HG02870 (cell line): ENCODE data around the gene ADAMTS20.

Experiments
- ATAC-seq: cut with Tn5 transposase; IDR thresholded peaks from one replicate; pipeline ENCODE4 v1.9.1; 2021; ENCODE audit warnings: mild to moderate bottlenecking, moderate library complexity; ENCODE audit not compliant: unreplicated experiment

Gene ADAMTS20

GRCh38 chr12:43317156-43317555, 234.8 kb downstream of the ADAMTS20 start:
- no peak for ATAC-seq

- ATAC-seq, result no peak
Measured at GRCh38 chr12:43316520-43316919, 235.5 kb downstream of the ADAMTS20 start.

- ATAC-seq, result no peak
Measured at GRCh38 chr12:43315961-43316360, 236.0 kb downstream of the ADAMTS20 start.

GRCh38 chr12:43312991-43313505, 239.0 kb downstream of the ADAMTS20 start:
- no peak for ATAC-seq

- ATAC-seq, result no peak
Measured at GRCh38 chr12:43310596-43310995, 241.4 kb downstream of the ADAMTS20 start.

GRCh38 chr12:43309959-43310358, 242.0 kb downstream of the ADAMTS20 start:
- no peak for ATAC-seq

- ATAC-seq, result no peak
Measured at GRCh38 chr12:43308776-43309175, 243.2 kb downstream of the ADAMTS20 start.

- ATAC-seq, result no peak
Measured at GRCh38 chr12:43307126-43307525, 244.9 kb downstream of the ADAMTS20 start.

GRCh38 chr12:43306066-43306465, 245.9 kb downstream of the ADAMTS20 start:
- ATAC-seq, result no peak

GRCh38 chr12:43305065-43305464, 246.9 kb downstream of the ADAMTS20 start:
- no peak for ATAC-seq
